GM10248 (cell line): ENCODE results near the gene GABPB1.

Experiments used
- CTCF ChIA-PET: fragments of 300-600 bp; sonication (Branson Sonifier 250); formaldehyde crosslinking; extraction: SDS; loops from one replicate; lab custom pipeline; 2021; ENCODE audit warnings: antibody characterized with exemption; lab: Yijun Ruan, JAX
- POLR2A ChIA-PET: fragments of 350-650 bp; sonication (Branson Sonifier 250); formaldehyde crosslinking; extraction: SDS; loops from one replicate; lab custom pipeline; 2020; ENCODE audit warnings: antibody characterized with exemption; lab: Yijun Ruan, JAX
- DNase-seq: peaks from one replicate; pipeline ENCODE4 v3.0.0; 2012; ENCODE audit errors: extremely low spot score
- CTCF ChIP-seq: IDR thresholded peaks from 2 replicates; pipeline ENCODE4 v1.5.1; 2012; ENCODE audit warnings: mild to moderate bottlenecking, low read depth; ENCODE audit errors: extremely low read depth, missing control alignments, control extremely low read depth

Gene GABPB1

GRCh38 chr15:50295966-50296365 is 59.0 kb downstream of the GABPB1 start:
- no peak for DNase-seq
- no peak for TF ChIP-seq CTCF
- ChIA-PET POLR2A (no interaction called here), CTCF (interaction anchor here (1.2 to 3.8 kb wide), 3 partner anchors 9 to 20 kb away, joined by 4 to 15 read pairs (median 13); no protein-coding TSS in a partner anchor)

- ChIA-PET CTCF (interaction anchor here (0.6 to 1.7 kb wide), 2 partner anchors 10 to 26 kb away, joined by 3 to 10 read pairs; no protein-coding TSS in a partner anchor), POLR2A (no interaction called here)
- no peak for TF ChIP-seq CTCF
- DNase-seq, result no peak
Measured at GRCh38 chr15:50289749-50290148, 65.2 kb downstream of the GABPB1 start.

- ChIA-PET CTCF (interaction anchor here (1.2 to 1.8 kb wide), 4 partner anchors 8 to 28 kb away, joined by 3 to 10 read pairs (median 4); no protein-coding TSS in a partner anchor), POLR2A (no interaction called here)
- no peak for TF ChIP-seq CTCF
- no peak for DNase-seq
Measured at GRCh38 chr15:50287324-50288116, 67.5 kb downstream of the GABPB1 start.

GRCh38 chr15:50281427-50281826 is 73.6 kb downstream of the GABPB1 start:
- no peak for DNase-seq
- POLR2A ChIA-PET, result no interaction called here
- CTCF ChIA-PET, result no interaction called here
- no peak for TF ChIP-seq CTCF

- ChIA-PET POLR2A (no interaction called here), CTCF (interaction anchor here (2.9 kb wide), 1 partner anchor 16 kb away, joined by 13 read pairs; no protein-coding TSS in a partner anchor)
- DNase-seq, result no peak
- no peak for TF ChIP-seq CTCF
Measured at GRCh38 chr15:50280271-50280670, 74.7 kb downstream of the GABPB1 start.

- ChIA-PET POLR2A (no interaction called here), CTCF (interaction anchor here (1.1 to 2.9 kb wide), 2 partner anchors 9 to 18 kb away, joined by 3 to 13 read pairs; no protein-coding TSS in a partner anchor)
- DNase-seq, result no peak
- no peak for TF ChIP-seq CTCF
Measured at GRCh38 chr15:50278496-50278895, 76.5 kb downstream of the GABPB1 start.
